Nephron progenitor cell (in vitro differentiated cells): ENCODE measurements around the gene CACNA1G.

Experiments
- DNase-seq: peaks from one replicate; pipeline ENCODE4 v3.0.0; 2021
- H3K27ac Mint-ChIP-seq: 2 replicates; pipeline ENCODE4 v1.8.0; 2021; ENCODE audit warnings: mild to moderate bottlenecking, moderate library complexity, mixed read lengths
- H3K27me3 Mint-ChIP-seq: 2 replicates; pipeline ENCODE4 v1.8.0; 2021; ENCODE audit warnings: mild to moderate bottlenecking, low read depth, mixed read lengths; ENCODE audit not compliant: poor library complexity
- H3K36me3 Mint-ChIP-seq: 2 replicates; pipeline ENCODE4 v1.8.0; 2021; ENCODE audit warnings: low read depth, mixed read lengths
- H3K4me1 Mint-ChIP-seq: 2 replicates; pipeline ENCODE4 v1.8.0; 2021; ENCODE audit warnings: mixed read lengths
- H3K4me3 Mint-ChIP-seq: 2 replicates; pipeline ENCODE4 v1.8.0; 2021; ENCODE audit warnings: mild to moderate bottlenecking, moderate library complexity, mixed read lengths
- H3K9me3 Mint-ChIP-seq: 2 replicates; pipeline ENCODE4 v1.8.0; 2021; ENCODE audit warnings: mild to moderate bottlenecking, moderate library complexity, mixed read lengths
- CTCF ChIP-seq: fragments of 200-600 bp; sonication (generic); IDR thresholded peaks from 2 replicates; pipeline ENCODE4 v1.5.0; 2021; ENCODE audit warnings: antibody characterized with exemption

The CACNA1G gene

GRCh38 chr17:50534222-50534978 is 26.1 kb upstream of the CACNA1G start:
- Mint-ChIP-seq H3K36me3 (no peaks in the 10 kb centered on the region), H3K4me1 (peaks cover 63% of the 10 kb centered on the region), H3K27me3 (peaks cover 63% of the 10 kb centered on the region), H3K4me3 (peak overlapping the region; percentile 74), H3K27ac (no peak overlapping the region), H3K9me3 (no peaks in the 10 kb centered on the region)
- TF ChIP-seq CTCF: peak; percentile 35
- DNase-seq: no peak

GRCh38 chr17:50534979-50535326 is 25.6 kb upstream of the CACNA1G start:
- H3K27ac Mint-ChIP-seq: no peak overlapping the region

DNA sequence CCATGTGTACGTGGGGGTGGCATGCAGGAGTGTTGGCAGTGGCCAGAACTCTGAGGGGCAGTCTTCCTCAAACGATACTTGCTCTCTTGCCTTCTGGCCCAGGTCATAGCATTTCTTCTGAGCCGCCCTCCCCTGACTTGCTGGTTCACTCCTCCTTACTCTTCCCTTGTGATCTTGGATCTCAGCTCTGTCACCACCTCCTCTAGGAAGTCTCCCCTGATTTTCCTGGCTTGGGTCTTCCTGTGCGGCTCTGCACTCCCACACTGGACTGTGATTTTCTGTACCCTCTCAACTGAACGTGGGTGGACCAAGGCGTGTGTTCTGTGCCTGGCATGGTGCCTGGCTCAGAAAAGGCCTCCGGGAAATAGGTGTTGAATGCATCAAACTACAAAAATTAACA is 25.1 kb upstream of the CACNA1G start:
- no peak for TF ChIP-seq CTCF
- H3K9me3 Mint-ChIP-seq: no peaks in the 10 kb centered on the region
- H3K4me3 Mint-ChIP-seq: no peak overlapping the region
- H3K4me1 Mint-ChIP-seq: peaks cover 71% of the 10 kb centered on the region
- no peak for DNase-seq
- no peaks in the 10 kb centered on the region for H3K36me3 Mint-ChIP-seq
- H3K27me3 Mint-ChIP-seq: peaks cover 61% of the 10 kb centered on the region
- H3K27ac Mint-ChIP-seq: no peak overlapping the region

More at GRCh38 chr17:50534979-50535326, 25.6 kb upstream of the CACNA1G start:
- DNase-seq: no peak
- no peak for TF ChIP-seq CTCF
- H3K4me1 Mint-ChIP-seq: peaks cover 66% of the 10 kb centered on the region
- H3K4me3 Mint-ChIP-seq: no peak overlapping the region
- no peaks in the 10 kb centered on the region for H3K36me3 Mint-ChIP-seq
- H3K9me3 Mint-ChIP-seq: no peaks in the 10 kb centered on the region
- H3K27me3 Mint-ChIP-seq: peaks cover 61% of the 10 kb centered on the region

- no peak for TF ChIP-seq CTCF
- Mint-ChIP-seq H3K36me3 (no peaks in the 10 kb centered on the region), H3K9me3 (no peaks in the 10 kb centered on the region), H3K4me1 (peaks cover 72% of the 10 kb centered on the region), H3K27ac (no peak overlapping the region), H3K27me3 (peaks cover 53% of the 10 kb centered on the region), H3K4me3 (no peak overlapping the region)
- DNase-seq: no peak
Measured at GRCh38 chr17:50536683-50537646, 23.6 kb upstream of the CACNA1G start.

DNA sequence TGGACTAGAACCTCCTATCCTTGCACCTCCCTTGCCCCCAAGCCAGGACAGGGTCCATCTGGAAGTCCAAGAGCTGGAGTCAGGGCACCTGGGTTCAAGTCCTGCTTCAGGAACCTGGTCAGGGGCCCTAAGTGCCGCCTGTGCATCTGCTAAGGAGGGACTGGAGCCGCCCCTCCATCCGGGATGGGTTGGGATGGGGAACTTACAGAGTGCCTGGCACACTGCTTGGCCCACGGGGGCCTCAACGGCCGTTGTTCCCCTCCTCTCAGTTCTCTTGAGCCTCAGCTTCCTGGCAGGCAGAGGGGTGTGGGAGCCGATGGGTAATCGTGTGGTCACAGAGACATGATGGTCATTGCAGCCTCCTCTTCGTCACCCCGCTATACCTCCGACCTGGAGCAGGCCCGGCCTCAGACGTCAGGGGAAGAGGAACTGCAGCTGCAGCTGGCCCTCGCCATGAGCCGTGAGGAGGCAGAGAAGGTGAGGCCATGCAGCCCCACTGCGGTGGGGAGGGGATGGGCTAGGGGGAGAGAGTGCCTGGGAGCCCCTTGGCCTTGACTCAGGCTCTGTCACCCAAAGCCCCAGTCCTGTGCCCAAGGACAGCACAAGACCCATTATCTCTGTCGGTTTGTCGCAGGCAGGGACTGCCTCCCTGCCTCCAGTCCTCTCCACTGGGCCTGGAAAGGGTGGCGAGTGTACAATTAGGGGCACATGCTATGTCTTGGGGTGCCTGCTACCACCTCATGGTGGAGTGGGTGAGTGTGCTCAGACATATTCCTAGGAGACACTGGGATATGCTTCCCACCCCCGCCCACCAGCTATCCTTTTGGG is 22.6 kb upstream of the CACNA1G start:
- Mint-ChIP-seq H3K36me3 (no peaks in the 10 kb centered on the region), H3K9me3 (no peaks in the 10 kb centered on the region), H3K27me3 (peaks cover 43% of the 10 kb centered on the region), H3K4me3 (no peak overlapping the region), H3K27ac (no peak overlapping the region), H3K4me1 (peaks cover 71% of the 10 kb centered on the region)
- no peak for TF ChIP-seq CTCF
- no peak for DNase-seq
